CD1c-positive myeloid dendritic cell (primary cell): ENCODE results near the gene FAT1.
"Not testable (repeated sequence)": the region's sequence is repeated elsewhere in the genome, so short reads cannot be mapped to it uniquely, and the experiment has no call there.

Source experiments
- DNase-seq: peaks from one replicate; pipeline ENCODE4 v3.0.0-alpha.2; 2016; ENCODE audit errors: extremely low spot score

The FAT1 gene, protein sequence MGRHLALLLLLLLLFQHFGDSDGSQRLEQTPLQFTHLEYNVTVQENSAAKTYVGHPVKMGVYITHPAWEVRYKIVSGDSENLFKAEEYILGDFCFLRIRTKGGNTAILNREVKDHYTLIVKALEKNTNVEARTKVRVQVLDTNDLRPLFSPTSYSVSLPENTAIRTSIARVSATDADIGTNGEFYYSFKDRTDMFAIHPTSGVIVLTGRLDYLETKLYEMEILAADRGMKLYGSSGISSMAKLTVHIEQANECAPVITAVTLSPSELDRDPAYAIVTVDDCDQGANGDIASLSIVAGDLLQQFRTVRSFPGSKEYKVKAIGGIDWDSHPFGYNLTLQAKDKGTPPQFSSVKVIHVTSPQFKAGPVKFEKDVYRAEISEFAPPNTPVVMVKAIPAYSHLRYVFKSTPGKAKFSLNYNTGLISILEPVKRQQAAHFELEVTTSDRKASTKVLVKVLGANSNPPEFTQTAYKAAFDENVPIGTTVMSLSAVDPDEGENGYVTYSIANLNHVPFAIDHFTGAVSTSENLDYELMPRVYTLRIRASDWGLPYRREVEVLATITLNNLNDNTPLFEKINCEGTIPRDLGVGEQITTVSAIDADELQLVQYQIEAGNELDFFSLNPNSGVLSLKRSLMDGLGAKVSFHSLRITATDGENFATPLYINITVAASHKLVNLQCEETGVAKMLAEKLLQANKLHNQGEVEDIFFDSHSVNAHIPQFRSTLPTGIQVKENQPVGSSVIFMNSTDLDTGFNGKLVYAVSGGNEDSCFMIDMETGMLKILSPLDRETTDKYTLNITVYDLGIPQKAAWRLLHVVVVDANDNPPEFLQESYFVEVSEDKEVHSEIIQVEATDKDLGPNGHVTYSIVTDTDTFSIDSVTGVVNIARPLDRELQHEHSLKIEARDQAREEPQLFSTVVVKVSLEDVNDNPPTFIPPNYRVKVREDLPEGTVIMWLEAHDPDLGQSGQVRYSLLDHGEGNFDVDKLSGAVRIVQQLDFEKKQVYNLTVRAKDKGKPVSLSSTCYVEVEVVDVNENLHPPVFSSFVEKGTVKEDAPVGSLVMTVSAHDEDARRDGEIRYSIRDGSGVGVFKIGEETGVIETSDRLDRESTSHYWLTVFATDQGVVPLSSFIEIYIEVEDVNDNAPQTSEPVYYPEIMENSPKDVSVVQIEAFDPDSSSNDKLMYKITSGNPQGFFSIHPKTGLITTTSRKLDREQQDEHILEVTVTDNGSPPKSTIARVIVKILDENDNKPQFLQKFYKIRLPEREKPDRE (N-terminal part only)

DNA sequence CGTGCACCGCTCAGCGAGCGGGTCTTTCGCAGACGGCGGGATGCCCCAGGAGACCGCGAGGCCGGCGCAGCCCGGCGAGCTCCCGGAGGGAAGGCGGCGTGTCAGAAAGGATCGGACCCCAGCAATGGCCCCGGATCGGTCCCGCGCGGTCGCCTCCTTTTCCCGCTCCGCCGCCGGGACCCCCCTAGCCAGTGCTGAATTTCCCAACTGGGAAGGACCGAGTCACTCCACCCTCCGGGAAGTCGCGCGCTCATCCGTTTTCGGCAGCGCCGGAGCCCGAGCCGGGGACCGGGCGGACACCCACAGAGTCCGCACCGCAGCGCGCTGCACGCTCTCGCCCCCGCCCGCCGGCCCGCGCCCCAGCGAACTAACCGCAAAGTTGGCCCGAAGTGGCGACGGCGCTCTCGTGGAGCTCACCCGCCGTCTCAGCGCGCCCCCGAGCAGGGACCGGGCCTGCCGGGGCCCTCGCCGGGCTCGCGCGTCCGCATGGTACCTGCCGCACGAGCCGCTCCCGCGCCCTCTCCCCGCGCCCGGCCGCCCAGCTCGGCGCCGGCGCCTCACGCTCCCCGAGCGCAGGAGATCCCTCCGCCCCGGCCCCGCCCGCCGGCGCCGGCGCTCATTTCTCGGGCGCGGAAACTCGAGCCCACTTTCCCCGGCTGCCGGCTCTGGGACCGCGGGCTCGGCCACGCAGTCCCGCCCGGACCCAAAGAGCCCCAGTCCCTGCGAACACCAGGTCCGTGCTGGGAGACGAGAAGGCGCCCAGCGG, at the start of gene FAT1:
Gene FAT1, minus strand, starts transcription at position 565 of the 766 bp plus-strand sequence. CDS start 14,029 bp downstream, outside the sequence.
- no peak for DNase-seq

DNA sequence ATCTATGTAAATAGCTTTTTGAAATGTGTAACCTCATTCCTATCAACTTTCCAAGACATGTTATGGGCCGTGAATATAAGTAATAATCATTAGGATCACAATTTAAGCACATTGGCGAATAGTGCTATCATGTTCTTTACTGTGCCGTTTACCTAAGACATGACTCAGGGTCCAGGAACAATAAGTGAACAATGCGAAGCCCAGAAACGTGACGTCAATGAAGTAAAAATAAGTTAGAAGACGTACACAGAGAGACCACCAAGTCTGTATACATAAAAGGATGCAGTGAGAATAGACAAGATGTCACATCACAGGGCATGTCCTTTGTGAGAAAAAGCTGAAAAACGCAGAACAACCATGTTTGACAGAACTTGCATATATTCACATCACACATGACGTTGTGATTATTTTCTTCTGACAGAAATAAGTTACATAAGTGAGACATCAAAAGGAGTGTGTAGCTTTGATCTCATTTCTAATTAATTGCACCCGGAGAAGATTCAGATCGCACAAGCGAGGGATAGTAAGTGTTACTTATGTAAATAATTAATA, 49.4 kb upstream of the FAT1 start:
- DNase-seq = no peak

DNA sequence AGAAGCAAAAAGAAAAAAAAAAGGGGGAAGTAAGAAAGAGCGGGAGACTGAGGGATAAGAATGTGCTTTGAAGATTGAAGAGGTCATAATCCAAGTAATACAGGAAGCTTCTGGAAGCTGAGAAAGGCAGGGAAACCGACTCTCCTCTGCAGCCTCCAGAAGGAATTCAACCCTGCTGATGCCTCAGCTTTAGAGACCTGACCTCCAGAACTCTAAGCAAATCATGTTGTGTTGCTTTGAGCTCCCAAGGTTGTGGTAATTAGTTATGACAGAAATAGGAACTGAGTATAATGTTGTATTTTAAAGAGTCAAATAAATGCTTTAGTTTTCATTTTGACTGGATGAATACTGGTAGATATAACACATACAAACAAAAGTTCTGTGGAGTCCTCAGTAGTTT, 48.0 kb upstream of the FAT1 start:
- DNase-seq = no peak

DNA sequence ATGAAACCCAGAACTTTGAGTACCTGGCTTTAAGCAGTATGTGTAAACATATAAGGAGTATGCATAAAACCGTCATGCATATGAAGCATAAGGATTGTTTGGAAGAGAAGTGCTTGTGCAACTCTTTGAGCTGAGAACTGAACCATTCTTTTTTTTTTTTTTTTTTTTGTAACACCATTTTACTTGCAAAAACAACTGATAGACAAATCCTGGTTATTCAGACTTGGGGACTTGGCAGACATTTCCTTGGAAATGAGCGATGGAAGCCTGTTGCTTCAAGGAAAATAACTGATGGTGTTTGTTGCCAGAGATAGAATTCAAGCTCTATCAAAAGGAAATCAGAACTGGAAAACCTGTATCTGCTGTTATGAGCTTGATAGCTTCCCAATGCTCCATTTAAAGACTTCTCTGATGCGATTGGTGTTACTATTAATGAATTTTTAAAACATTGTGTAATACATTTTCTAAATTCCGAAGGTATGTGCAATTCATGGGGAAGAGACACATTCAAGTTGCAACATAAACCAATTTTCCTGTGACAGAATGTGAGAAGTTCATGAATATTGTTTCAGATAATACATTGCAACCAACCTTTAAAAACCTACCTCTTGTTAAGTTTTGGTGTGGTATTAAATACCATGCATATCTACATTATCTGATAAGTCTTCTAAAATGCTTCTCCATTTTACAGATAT, 47.0 kb upstream of the FAT1 start:
- no peak for DNase-seq

DNA sequence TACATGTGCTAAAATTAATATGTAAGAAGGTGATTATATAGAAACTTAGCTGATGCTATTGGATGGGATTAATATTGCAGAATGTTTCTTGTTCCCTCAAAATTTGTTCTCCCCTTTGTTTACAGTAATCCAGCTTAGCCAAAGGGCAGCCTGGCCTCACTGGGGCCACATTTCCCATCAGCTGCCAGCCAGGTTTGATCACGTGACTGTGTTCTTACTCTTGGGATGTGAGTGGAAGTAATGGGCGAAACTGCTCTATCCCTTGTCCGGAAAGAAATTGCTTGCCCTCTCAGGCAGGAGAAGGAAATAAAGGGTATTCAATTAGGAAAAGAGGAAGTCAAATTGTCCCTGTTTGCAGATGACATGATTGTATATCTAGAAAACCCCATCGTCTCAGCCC, 44.1 kb upstream of the FAT1 start:
- no peak for DNase-seq

DNA sequence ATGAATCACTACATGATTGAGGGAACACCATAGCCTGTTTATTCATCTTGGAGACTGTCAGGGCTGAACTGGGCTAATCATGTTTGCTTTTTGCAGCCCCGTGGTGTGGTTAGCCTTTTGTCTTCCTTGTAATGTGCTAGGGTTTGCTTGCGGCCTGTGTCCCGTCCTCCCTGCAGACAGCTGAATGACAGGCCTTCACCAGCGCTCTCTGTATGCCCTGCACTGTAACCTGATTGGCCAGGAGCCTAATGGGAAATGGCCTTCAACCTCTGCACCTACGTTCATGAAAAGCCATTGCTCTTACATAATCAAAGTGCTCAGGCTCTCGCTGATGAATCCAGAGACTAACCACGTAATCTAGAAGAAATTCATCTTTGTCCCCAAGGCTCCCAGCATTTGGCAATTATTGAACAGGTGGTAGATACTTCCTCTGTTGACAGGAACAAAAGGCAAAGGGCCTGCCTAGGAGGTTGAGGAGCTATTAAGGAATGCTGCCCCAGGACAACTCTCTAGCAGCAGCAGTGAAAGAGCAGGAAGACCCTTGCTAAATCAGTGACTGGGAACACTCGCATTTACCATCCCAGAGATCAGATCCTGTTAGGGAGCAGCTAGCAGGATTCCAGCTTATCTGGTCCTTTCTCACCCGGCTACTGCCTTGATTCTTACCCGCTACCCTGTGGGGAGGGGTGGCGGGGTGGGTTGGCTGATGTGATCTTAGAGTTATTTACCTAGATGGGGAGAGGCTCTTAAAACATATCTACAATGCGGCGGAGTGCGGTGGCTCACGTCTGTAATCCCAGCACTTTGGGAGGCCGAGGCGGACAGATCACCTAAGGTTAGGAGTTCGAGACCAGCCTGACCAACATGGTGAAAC, 42.3 kb upstream of the FAT1 start:
- DNase-seq = no peak

DNA sequence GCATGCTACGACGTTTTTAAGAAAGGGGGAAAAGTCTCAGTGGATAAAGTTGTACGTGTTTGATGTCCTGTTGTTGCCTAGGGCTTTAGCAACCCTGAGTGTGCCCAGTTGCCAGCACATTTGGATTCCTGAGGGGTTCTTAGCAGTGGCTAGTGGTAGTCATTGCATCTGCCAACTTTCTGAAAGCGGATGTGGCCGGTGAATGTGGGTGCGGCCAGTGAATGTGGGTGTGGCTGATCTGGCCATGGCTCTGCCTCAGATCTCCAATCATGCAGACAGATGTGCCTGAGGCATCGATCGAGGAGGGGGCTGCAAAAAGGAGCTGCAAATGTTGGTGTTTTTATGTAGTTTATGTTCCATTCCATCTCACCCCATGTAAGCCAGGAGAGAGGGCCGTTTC, 41.5 kb upstream of the FAT1 start:
- no peak for DNase-seq

DNA sequence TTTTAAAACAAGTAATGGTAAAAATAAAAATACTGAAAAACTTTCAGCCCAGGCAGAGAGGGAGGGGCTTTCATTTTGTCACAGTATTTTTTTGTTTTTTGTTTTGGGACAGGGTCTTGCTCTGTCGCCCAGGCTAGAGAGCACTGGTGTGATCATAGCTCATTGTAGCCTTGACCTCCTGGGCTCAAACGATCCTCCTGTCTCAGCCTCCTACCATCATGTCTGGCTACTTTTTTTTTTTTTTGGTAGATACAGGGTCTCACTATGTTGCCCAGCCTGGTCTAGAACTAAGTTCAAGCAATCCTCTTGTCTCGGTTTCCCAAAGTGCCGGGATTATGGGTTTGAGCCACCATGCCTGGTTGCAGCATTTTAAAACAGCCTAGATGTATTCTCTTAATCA, 40.8 kb upstream of the FAT1 start:
- no peak for DNase-seq

DNA sequence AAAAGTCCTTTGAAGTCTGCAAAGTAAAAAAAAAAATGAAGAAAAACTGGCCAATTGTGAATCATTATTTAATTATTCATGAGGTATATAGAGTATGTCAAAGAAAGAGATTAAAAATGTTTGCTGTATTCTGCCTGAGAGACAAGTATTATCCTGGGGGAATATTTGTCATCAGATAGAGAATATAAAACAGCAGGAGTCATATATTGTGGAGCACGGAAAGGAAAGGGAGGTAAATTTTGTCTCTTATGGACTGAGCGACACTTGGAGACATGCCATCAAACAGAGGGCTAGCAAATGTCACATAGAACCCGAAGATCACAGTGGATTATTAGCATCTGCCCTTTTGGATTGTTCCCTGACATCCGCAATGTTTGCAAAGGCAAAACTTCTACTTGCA, 39.2 kb upstream of the FAT1 start:
- DNase-seq = no peak

DNA sequence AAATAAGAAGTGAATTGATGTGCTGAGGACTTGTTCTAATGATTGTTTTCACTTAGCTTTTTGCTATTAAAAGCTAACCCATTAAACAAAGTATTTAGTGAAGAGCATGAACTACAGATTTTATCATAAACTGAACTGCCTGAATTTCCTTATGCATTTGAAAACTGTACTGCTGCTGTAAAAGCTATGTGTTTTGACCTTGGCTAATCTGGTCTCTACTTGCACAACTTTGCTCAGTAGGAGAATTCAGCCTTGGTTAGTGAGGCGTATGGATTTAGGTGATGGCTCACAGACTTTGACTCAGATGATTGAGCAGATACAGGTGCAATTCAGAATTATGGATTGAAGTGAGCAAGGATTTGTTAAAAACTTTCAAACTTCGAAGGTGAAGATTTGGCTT, 38.7 kb upstream of the FAT1 start:
- no peak for DNase-seq

DNA sequence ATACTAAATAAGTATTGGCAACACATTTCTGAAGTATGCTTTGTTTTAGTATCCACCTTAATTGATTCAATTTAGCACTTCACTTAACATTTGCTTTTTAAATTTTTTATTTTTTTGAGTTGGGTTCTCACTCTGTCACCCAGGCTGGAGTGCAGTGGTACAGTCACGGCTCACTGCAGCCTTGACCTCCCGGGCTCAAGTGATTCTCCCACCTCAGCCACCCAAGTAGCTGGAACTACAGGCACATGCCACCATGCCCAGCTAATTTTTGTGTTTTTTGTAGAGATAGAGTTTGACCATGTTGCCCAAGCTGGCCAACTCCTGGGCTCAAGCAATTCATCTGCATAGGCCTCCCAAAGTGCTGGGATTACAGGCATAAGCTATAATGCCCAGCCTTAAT, 38.3 kb upstream of the FAT1 start:
- DNase-seq = not testable (repeated sequence)

DNA sequence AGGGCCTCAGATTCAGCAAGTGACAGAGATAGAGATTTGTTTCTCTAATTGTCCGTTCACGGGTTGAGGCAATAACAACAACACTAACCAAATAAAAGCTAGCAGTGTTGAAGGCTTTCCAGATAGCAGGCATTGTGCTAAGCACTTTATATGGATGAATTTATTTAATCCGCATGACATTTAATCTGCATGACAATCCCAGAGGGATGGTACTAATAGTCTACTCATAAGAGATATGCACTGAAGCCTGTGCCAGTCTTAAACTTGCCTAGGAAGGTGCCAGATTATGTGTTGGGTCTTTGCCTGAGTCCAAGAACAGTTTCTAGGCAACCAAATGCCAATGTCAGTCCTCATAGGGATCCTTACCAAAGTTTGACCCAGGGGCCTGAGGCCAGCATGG, 37.7 kb upstream of the FAT1 start:
- DNase-seq = no peak

DNA sequence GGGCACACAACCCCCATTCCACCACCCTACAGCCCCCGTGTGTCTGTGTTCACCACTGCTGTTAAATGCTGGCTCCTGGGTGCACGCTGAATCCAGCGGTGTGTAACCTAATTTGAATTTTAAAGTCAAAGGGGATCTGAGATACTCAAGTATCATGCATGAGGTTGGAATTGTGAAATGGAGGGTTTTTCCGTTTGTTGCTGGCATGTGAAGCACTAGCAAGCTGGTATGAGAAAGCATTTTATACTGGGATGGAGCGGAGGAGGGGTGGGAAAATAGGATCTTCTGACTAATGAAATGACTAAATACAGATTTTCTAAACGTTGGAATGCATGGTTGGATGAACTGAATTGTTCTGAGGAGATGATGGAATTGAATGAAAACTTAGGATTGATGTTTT, 36.9 kb upstream of the FAT1 start:
- no peak for DNase-seq

DNA sequence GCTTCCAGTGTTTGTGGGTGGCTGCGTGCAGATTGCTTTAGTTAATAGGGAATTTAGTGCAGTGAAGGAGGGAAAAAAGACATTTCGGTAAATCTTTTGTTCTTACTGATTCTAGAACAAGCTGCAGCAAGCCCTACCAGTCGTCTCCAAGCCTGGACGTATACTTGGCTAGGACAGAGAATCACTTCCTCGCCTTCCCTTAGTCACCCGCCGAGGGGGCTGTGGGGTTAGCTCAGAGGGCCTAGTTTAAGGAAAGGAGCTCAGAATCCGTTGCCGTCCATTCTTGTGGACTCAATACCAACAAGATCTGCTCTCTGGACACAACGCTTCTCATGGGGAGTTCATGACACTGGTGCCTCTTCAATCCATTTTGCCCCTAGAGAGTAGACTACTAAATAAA, 36.3 kb upstream of the FAT1 start:
- no peak for DNase-seq

DNA sequence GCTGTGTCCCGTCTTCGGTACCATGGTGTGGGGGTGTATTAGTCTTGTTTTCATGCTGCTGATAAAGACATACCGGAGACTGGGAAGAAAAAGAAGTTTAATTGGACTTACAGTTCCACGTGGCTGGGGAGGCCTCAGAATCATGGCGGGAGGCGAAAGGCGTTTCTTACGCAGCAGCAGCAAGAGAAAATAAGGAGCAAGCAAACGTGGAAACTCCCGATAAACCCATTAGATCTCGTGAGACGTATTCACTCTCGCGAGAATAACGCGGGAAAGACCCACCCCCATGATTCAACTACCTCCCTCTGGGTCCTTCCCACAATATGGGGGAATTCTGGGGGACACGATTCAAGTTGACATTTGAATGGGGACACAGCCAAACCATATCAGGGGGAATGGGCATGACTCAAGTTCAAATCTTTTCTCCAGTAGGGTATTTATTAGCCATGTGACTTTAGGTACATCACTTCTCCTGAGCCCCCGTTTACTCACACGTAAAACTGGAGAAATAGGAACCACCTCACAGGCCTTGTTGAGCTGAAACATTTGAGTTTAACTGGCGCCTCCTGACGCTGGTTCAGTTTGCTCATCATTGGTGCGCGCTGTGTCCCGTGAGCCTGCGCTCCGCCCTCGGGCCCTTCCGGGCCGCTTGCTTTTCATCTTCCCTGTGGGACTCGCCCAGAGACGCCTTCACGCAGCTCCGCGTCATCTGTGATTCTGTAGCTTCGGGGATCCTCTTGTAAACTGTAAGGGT, 35.5 kb upstream of the FAT1 start:
- no peak for DNase-seq

DNA sequence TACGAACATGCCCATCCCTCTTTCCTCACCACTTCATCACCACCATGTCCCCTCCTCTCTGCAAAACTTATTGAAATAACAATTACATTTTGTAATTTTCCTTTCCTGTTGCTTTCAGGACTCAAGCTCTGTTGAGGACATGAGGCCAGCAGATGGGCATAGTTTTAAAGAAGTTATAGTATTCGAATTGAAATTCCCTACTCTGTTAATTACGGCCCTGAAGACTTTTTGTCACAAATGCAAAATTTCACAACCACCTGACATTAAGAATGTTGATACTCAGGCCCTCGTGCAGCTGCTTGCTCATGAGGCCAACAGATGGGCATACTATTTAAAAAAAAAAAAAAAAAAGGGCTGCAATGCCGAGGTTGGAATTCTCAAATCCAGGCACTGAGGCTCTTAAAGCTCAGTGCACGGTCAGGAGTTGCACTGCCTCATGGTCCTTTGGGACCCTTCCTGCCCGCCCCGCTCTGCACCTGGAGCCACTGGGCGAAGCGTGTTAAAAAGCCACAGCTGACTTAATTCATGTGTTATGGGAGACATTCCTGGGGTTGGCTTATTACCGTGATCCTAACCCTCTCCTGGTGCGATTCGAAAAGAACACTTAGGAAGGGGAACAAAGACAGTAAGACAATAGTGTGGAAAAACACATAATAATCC, 34.2 kb upstream of the FAT1 start:
- DNase-seq = no peak

DNA sequence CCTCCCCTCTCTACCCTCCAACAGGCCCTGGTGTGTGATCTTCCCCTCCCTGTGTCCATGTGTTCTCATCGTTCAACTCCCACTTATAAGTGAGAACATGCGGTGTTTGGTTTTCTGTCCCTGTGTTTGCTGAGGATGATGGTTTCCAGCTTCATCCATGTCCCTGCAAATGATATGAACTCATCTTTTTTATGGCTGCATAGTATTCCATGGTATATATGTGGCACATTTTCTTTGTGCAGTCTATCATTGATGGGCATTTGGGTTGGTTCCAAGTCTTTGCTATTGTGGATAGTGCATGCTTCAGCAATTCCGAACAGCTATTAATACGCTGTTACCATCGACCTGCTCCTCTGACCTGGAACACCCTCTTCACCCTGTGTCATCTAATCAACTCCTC, 32.9 kb upstream of the FAT1 start:
- not testable (repeated sequence) for DNase-seq
